Natural killer cell treated with Interleukin-12 subunit alpha and Interleukin-12 subunit beta and Interleukin-15 and Interleukin-18, amount 100 ng/mL, for 72 hours (primary cell): Measurements from ENCODE around the gene TYMS. TPM values are rescaled to one million over a fixed set of nuclear protein-coding genes. Genes with fewer than 3 reads are reported as not detected.

Experiments used
- ATAC-seq, 2 donors: fragments of 150-1000 bp; cut with Tn5 transposase in 1 of 2; sonication (Bioruptor Pico), chemical (Tn5 transposase) in 1 of 2; 2 replicates each; pipeline ENCODE4 v1.10.0; 2021
- DNase-seq: peaks from one replicate; pipeline ENCODE4 v3.0.0; 2022; ENCODE audit warnings: low spot score
- H3K27ac Mint-ChIP-seq, 2 donors: 1 replicate in 1 of 2; 2 replicates in 1 of 2; pipeline ENCODE4 v1.8.0; 2022; ENCODE audit warnings: mixed read lengths in 2 of 2, mild to moderate bottlenecking in 1 of 2, moderate library complexity in 1 of 2
- H3K27me3 Mint-ChIP-seq, 2 donors: 1 replicate in 1 of 2; 2 replicates in 1 of 2; pipeline ENCODE4 v1.8.0; 2022; ENCODE audit warnings: mixed read lengths in 2 of 2
- H3K36me3 Mint-ChIP-seq: one replicate; pipeline ENCODE4 v1.8.0; 2022; ENCODE audit warnings: mixed read lengths
- H3K4me1 Mint-ChIP-seq, 2 donors: 1 replicate in 1 of 2; 2 replicates in 1 of 2; pipeline ENCODE4 v1.8.0; 2022; ENCODE audit warnings: low read depth in 2 of 2, mixed read lengths in 2 of 2, mild to moderate bottlenecking in 1 of 2
- H3K4me3 Mint-ChIP-seq: one replicate; pipeline ENCODE4 v1.8.0; 2022; ENCODE audit warnings: mixed read lengths
- H3K9me3 Mint-ChIP-seq: 2 replicates; pipeline ENCODE4 v1.8.0; 2022; ENCODE audit warnings: mixed read lengths
- total RNA-seq, 2 donors: library from RNA; stranded (reverse); gene quantifications; one replicate each; pipeline ENCODE4 v1.2.3, GENCODE V29; 2022

TYMS gene
- total RNA-seq, result 100 to 1,000 TPM; 180 to 276 TPM

- Mint-ChIP-seq H3K36me3 (peaks cover 18% of the 10 kb centered on the region), H3K9me3 (peaks cover 3% of the 10 kb centered on the region), H3K27me3 (peaks cover 0 to 4% of the 10 kb centered on the region in 2 donors), H3K27ac (peak within 1 kb of the TSS; percentile 61 to 66), H3K4me3 (peak within 1 kb of the TSS; percentile 82), H3K4me1 (peaks cover 17 to 20% of the 10 kb centered on the region in 2 donors)
- peak; percentile 70 for DNase-seq
- ATAC-seq, result peak; percentile 76 to 78
Measured at GRCh38 chr18:657311-658000, at the start of gene TYMS. Gene TYMS, plus strand, starts transcription at chr18:657653. Its CDS starts 90 bp downstream, at chr18:657743.

GRCh38 chr18:607930-608329, 49.5 kb upstream of the TYMS start:
- Mint-ChIP-seq H3K4me3 (no peak overlapping the region), H3K4me1 (no peaks in the 10 kb centered on the region), H3K36me3 (no peaks in the 10 kb centered on the region), H3K27ac (no peak overlapping the region), H3K27me3 (peaks cover 2 to 17% of the 10 kb centered on the region in 2 donors), H3K9me3 (no peaks in the 10 kb centered on the region)
- ATAC-seq (no peak), DNase-seq (no peak)

DNA sequence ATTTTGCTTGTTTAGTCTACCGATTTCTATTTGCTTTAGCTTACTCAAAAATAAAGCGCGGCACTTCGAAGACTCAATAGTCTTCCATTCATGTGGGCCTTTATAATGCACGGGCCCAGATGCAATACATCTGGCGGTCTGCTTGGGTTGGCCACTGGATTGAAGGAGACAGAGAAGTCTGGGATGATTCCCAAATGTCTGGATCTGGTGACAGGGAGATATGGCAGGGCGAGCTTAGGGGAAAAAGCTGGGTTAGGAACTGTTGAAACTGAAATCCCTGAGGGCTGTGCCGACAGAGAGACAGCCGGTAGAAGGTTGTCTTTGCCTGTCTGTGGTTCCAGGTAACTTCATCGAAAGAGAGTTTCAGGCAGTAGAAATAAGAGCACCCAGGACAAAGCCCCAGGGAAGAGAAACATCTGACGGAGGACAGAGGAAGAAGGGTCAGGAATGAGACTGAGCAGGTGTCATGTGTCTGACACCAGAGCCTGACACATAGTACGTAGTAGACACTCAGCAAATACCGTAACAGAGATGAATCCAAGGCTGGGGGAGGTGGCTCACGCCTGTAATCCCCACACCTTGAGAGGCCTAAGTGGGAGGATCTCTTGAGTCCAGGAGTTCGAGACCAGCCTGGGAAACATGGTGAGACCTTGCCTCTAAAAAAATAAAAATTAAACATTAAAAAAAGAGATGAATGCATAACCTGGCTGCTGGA, 47.1 kb upstream of the TYMS start:
- H3K4me1 Mint-ChIP-seq, result no peaks in the 10 kb centered on the region
- peaks cover 2 to 8% of the 10 kb centered on the region in 2 donors for H3K27me3 Mint-ChIP-seq
- no peak overlapping the region for H3K27ac Mint-ChIP-seq
- H3K36me3 Mint-ChIP-seq, result no peaks in the 10 kb centered on the region
- no peaks in the 10 kb centered on the region for H3K9me3 Mint-ChIP-seq
- H3K4me3 Mint-ChIP-seq, result no peak overlapping the region
- no peak for ATAC-seq
- no peak for DNase-seq

DNA sequence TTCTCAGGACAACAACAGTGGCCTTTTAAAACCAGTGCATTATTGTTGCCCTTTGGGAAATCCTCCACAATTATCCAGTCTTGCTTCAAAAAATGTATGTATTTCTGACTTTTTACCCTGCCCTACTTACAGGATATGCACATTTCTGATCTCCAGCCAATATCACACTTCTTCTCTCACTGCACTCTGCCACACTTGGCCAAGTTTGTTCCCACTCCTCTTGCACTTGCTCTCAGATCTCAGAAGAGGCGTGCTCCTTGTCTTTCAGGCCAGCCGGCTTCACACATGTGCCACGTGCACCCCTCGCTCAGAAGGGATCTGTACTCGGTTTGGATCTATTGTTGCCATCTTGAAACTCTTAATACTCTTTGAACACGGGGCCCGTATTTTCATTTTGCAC, 45.3 kb upstream of the TYMS start:
- Mint-ChIP-seq H3K36me3 (no peaks in the 10 kb centered on the region), H3K27ac (no peak overlapping the region), H3K4me1 (no peaks in the 10 kb centered on the region), H3K9me3 (no peaks in the 10 kb centered on the region), H3K4me3 (no peak overlapping the region), H3K27me3 (peaks cover 4 to 15% of the 10 kb centered on the region in 2 donors)
- DNase-seq (no peak), ATAC-seq (no peak)

- H3K4me1 Mint-ChIP-seq, result no peaks in the 10 kb centered on the region
- H3K36me3 Mint-ChIP-seq, result no peaks in the 10 kb centered on the region
- H3K9me3 Mint-ChIP-seq, result no peaks in the 10 kb centered on the region
- H3K27me3 Mint-ChIP-seq, result peaks cover 8 to 25% of the 10 kb centered on the region in 2 donors
- no peak overlapping the region for H3K4me3 Mint-ChIP-seq
- ATAC-seq (no peak), DNase-seq (no peak)
- no peak overlapping the region for H3K27ac Mint-ChIP-seq
Measured at GRCh38 chr18:614193-614592, 43.3 kb upstream of the TYMS start.

- DNase-seq (no peak), ATAC-seq (no peak)
- Mint-ChIP-seq H3K27me3 (peaks cover 8 to 28% of the 10 kb centered on the region in 2 donors), H3K4me3 (no peak overlapping the region), H3K9me3 (no peaks in the 10 kb centered on the region), H3K36me3 (no peaks in the 10 kb centered on the region), H3K4me1 (no peaks in the 10 kb centered on the region), H3K27ac (no peak overlapping the region)
Measured at GRCh38 chr18:615092-615521, 42.3 kb upstream of the TYMS start.

GRCh38 chr18:615773-616172, 41.7 kb upstream of the TYMS start:
- Mint-ChIP-seq H3K27me3 (peaks cover 8 to 28% of the 10 kb centered on the region in 2 donors), H3K4me3 (no peak overlapping the region), H3K4me1 (no peaks in the 10 kb centered on the region), H3K36me3 (no peaks in the 10 kb centered on the region), H3K27ac (no peak overlapping the region), H3K9me3 (no peaks in the 10 kb centered on the region)
- no peak for DNase-seq
- ATAC-seq, result no peak

DNA sequence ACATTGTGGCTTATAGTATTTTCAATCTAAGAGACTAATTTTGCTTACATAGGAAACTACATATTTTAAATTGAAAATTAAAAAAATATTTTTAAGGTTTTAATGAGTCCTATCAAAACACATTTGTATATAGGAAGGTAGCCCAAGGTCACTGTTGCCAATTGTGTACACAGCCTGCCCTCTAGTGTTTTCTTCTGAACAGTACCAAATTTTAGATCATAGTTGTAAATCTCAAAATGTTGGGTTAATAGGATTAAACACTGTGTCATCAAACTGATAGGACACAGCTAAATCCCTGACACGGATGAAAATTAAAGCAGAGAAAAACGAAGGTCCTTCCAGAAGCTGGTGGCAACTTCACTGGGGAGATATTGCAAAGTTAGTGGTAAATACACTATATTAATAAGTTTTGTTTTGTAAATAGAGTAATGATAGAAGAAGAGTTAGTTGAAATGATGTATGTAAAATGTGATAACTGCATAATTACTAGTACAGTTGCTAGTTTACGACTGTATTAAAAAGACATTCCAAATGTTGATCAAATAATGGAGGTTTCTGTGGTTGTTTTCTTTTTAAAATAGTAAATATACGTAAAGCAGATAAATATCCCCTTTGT, 41.0 kb upstream of the TYMS start:
- H3K4me1 Mint-ChIP-seq, result no peaks in the 10 kb centered on the region
- DNase-seq, result no peak
- no peaks in the 10 kb centered on the region for H3K36me3 Mint-ChIP-seq
- H3K27ac Mint-ChIP-seq, result no peak overlapping the region
- peaks cover 8 to 28% of the 10 kb centered on the region in 2 donors for H3K27me3 Mint-ChIP-seq
- H3K9me3 Mint-ChIP-seq, result no peaks in the 10 kb centered on the region
- ATAC-seq, result no peak
- H3K4me3 Mint-ChIP-seq, result no peak overlapping the region

DNA sequence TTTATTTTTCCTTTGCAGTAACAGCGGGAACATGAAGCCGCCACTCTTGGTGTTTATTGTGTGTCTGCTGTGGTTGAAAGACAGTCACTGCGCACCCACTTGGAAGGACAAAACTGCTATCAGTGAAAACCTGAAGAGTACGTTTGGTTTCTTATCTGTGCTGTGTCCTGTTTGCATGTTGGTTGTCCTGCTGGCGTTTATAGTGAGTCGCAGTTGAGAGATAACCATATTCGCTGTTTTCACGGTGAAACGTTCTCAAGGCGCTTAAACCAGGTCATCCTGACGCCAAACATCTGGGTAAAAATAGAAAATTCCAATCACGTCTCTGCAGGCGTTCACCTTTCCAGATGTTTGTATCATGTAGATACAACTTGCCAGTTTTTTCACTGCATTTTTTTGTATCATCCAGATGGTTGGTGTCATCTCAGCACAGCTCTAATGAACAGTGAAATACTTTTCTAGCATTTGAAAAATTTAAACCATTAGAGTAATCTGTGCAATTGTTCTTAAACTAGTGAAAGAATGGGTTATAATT, 39.4 kb upstream of the TYMS start:
- Mint-ChIP-seq H3K27me3 (peaks cover 10 to 26% of the 10 kb centered on the region in 2 donors), H3K36me3 (no peaks in the 10 kb centered on the region), H3K4me3 (no peak overlapping the region), H3K9me3 (no peaks in the 10 kb centered on the region), H3K27ac (no peak overlapping the region), H3K4me1 (no peaks in the 10 kb centered on the region)
- ATAC-seq, result no peak
- DNase-seq, result no peak

DNA sequence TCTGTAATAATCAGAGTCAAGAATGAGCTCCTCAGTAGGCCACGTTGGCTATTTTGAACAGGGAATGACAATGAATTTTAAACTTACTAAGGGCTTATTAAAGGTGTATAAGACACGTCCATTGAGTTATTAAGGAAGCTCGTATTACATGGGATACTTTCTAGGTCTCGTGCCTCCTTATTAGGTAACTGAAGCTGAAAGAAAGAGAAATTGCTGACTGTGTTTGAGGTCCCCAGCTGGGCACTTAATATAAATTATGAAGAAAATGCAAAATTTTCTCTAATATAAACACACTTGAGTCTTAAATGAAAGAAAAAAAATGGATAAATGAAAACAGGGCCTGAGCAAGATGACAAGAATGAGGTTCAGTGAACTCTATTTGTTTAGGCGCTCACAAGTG, 38.8 kb upstream of the TYMS start:
- DNase-seq, result no peak
- ATAC-seq, result no peak
- H3K4me1 Mint-ChIP-seq, result no peaks in the 10 kb centered on the region
- no peak overlapping the region for H3K27ac Mint-ChIP-seq
- H3K4me3 Mint-ChIP-seq, result no peak overlapping the region
- H3K27me3 Mint-ChIP-seq, result peaks cover 10 to 26% of the 10 kb centered on the region in 2 donors
- no peaks in the 10 kb centered on the region for H3K36me3 Mint-ChIP-seq
- no peaks in the 10 kb centered on the region for H3K9me3 Mint-ChIP-seq

GRCh38 chr18:621291-622043, 36.0 kb upstream of the TYMS start:
- Mint-ChIP-seq H3K9me3 (no peaks in the 10 kb centered on the region), H3K4me1 (no peaks in the 10 kb centered on the region), H3K36me3 (no peaks in the 10 kb centered on the region), H3K4me3 (no peak overlapping the region), H3K27ac (no peak overlapping the region), H3K27me3 (peaks cover 15 to 23% of the 10 kb centered on the region in 2 donors)
- DNase-seq (no peak), ATAC-seq (no peak)

GRCh38 chr18:622289-622688, 35.2 kb upstream of the TYMS start:
- DNase-seq, result no peak
- H3K4me3 Mint-ChIP-seq, result no peak overlapping the region
- no peak overlapping the region for H3K27ac Mint-ChIP-seq
- no peaks in the 10 kb centered on the region for H3K36me3 Mint-ChIP-seq
- ATAC-seq, result no peak
- no peaks in the 10 kb centered on the region for H3K9me3 Mint-ChIP-seq
- H3K4me1 Mint-ChIP-seq, result no peaks in the 10 kb centered on the region
- peaks cover 14 to 20% of the 10 kb centered on the region in 2 donors for H3K27me3 Mint-ChIP-seq

DNA sequence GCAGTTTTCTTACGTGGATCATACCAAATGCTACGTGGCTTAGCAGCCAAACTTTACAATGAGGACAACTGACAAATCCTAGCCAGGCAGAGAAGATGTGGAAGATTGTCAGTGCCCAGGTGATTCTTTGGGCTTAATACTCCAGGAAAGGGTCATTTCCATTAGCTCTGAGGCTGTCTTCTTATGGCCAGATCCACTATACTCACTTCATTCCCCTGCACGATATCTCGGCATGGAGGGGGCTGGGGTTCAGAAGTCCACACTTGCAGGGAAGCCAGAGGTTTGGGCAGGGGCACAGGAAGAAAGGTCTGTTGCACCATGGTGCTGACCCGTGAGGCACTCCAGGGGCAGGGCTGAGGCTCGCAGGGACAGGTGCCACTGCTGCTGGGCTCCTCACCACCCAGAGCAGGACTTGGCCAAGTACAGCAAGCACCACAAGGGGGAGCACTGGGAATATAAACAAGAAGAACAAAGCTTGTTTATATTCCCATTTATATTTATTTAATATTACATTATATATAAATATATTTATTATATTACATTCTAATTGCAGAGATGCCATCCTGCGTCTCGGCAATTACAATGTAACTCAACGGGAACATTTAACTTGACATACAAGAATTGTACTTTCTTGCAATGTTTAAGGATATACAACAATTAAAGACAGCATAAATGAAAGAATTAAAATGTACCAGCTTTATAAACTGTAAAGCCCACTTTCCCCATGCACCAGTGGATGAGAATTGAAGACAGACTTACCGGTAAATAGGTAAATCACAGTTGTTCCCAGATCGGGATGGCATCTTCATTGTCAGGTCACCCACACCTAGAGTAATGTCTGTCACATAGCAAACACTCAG, 33.5 kb upstream of the TYMS start:
- no peaks in the 10 kb centered on the region for H3K4me1 Mint-ChIP-seq
- no peaks in the 10 kb centered on the region for H3K36me3 Mint-ChIP-seq
- H3K9me3 Mint-ChIP-seq, result no peaks in the 10 kb centered on the region
- DNase-seq (no peak), ATAC-seq (peak; percentile 70 to 71)
- no peak overlapping the region for H3K27ac Mint-ChIP-seq
- H3K4me3 Mint-ChIP-seq, result no peak overlapping the region
- peaks cover 13% of the 10 kb centered on the region in 2 donors for H3K27me3 Mint-ChIP-seq
